ENCODE measurements around the gene PALM2AKAP2. TPM values are rescaled to one million over a fixed set of nuclear protein-coding genes. Genes with fewer than 3 reads are reported as not detected.

PALM2AKAP2 gene
- total and polyA plus RNA-seq, 9 of the 15 experiments (the other 6 are each of a cell fraction or from before 2014, with no cell fraction given): not detected

- Histone ChIP-seq H3K27me3 (ENCODE audit: control insufficient read depth in 2 of 2, insufficient read depth in 2 of 2, low read length in 2 of 2) (no peaks in the 10 kb centered on the region), H3K9ac (ENCODE audit: insufficient read depth in 1 of 2, low read depth in 2 of 2, low read length in 2 of 2) (no peak overlapping the region), H3K4me2 (ENCODE audit: insufficient read depth, low read length) (no peak overlapping the region), H4K20me1 (replicated peaks; ENCODE audit: control insufficient read depth, insufficient read depth, low read length) (no peaks in the 10 kb centered on the region), H2AFZ (ENCODE audit: low read depth, low read length) (no peak overlapping the region), H3K9me1 (ENCODE audit: control insufficient read depth, insufficient read depth, low read length) (no peaks in the 10 kb centered on the region), H3K27ac (ENCODE audit: extremely low read depth, low read depth, low read length) (no peak overlapping the region), H3K4me1 (replicated peaks in 1 of 2; ENCODE audit: control insufficient read depth in 2 of 2, insufficient read depth in 2 of 2, low read length in 2 of 2) (no peaks in the 10 kb centered on the region), H3K4me3 (no peak overlapping the region), H3K36me3 (ENCODE audit: control insufficient read depth, insufficient read depth, low read length) (no peaks in the 10 kb centered on the region), H3K9me3 (replicated peaks; ENCODE audit: control insufficient read depth, insufficient read depth, low read depth, low read length) (no peaks in the 10 kb centered on the region), H3K79me2 (ENCODE audit: control insufficient read depth, insufficient read depth, low read length) (no peaks in the 10 kb centered on the region)
- intact Hi-C loops (cut with micrococcal nuclease): no loop called here
- 0% methylated on average over 1 of the region's 1 CpG for WGBS (ENCODE audit: insufficient coverage, low coverage, missing lambda C conversion rate)
- ChIA-PET CTCF (ENCODE audit: low intra/inter-chr PET ratio) (no interaction called here), POLR2A (no interaction called here)
- TF ChIP-seq CBX1 (IDR thresholded peaks at IDR 0.05; ENCODE audit: low read depth) (no peak), HNRNPH1 (optimal IDR thresholded peaks at IDR 0.05; ENCODE audit: low read depth, low read length) (no peak), FOXA1 (IDR thresholded peaks at IDR 0.05; ENCODE audit: borderline replicate concordance) (no peak), TFE3 (CRISPR knock-in tag; IDR thresholded peaks at IDR 0.05) (no peak), MGA (IDR thresholded peaks at IDR 0.05) (no peak), SREBF2 (CRISPR knock-in tag; IDR thresholded peaks at IDR 0.05) (no peak), HDAC8 (tag; IDR thresholded peaks at IDR 0.05) (no peak), ZNF212 (CRISPR knock-in tag; IDR thresholded peaks at IDR 0.05) (no peak), CREB5 (CRISPR knock-in tag; IDR thresholded peaks at IDR 0.05) (no peak)
- in situ Hi-C loops (cut with MboI): no loop called here
- DNase-seq (ENCODE audit: extremely low read depth in 1 of 4, low spot score in 3 of 4) (no peak), FAIRE-seq (no peak), ATAC-seq (no peak)
- no TSS peak for BruUV-seq (replicated peaks)
These were observed 12.2 kb upstream of the PALM2AKAP2 start for GRCh38 chr9:109767814-109768213.

Measured in K562 (cell line).